Activated naive CD4-positive, alpha-beta T cell treated with anti-CD3 and anti-CD28 coated beads, Interleukin-2, amount 50 U/mL, for 16 hours (primary cell): ENCODE measurements around the gene TRIM38.
"Not testable (repeated sequence)": the region's sequence is repeated elsewhere in the genome, so short reads cannot be mapped to it uniquely, and the experiment has no call there.

Experiments
- DNase-seq: peaks from one replicate; pipeline ENCODE4 v3.0.0-alpha.2; 2020

TRIM38 gene

GRCh38 chr6:26008470-26008869 lies 45.9 kb downstream of the TRIM38 start:
- no peak for DNase-seq

DNA sequence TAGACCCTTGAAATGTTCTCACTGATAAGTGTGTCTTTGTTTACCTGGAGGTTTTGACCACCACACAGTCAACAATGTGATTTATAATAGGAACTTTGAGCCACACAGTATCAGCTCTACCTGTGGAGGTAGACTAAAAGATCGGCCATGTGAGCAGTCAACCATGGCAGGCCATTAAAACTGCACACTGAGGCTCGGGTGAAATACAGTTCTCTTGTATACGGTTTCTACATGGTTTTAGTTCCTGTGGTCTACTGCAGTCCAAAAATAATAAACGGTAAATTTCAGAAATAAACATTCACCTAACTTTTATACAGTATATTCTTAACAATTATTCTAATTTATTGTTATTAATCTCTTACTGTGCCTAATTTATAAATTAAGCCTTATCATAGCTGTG lies 47.2 kb downstream of the TRIM38 start:
- no peak for DNase-seq

GRCh38 chr6:26012061-26012460 lies 49.5 kb downstream of the TRIM38 start:
- no peak for DNase-seq

GRCh38 chr6:26014386-26014785 lies 51.8 kb downstream of the TRIM38 start:
- not testable (repeated sequence) for DNase-seq

DNA sequence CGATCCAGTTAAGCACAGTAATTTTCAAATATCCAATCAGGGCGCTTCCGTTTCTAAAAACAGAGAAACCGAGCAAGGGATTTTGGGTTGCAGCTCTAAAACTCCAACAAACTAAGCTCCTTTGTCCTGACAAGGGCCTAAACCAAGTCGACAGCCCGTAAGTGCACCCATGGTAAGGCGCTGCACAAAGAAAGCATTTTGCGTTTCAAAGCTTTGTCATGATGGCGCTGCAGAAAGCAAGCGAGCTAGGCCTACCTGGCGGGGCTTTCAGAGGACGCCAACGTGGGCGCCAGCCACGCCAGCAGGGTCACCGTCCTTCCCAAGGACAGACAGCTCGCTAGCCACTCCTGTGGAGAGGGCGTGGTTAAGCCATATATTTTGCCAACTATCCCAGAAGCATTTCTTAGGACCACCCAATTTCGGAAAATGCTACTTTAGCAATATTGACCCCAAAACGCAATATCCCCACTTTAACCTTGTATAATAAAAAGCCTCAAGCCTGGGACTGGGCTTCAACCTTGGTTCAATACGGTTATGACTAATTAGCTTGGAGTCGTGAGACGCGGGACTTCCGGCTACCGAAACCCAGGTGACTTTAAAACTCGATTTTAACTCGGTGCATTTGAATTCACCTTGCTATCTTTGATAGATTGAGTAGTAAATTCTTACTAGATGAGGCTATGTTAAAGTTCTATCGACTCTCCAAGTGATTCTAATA lies 53.8 kb downstream of the TRIM38 start:
- DNase-seq = no peak

- no peak for DNase-seq
Measured at GRCh38 chr6:26016963-26017631, 54.5 kb downstream of the TRIM38 start.

DNA sequence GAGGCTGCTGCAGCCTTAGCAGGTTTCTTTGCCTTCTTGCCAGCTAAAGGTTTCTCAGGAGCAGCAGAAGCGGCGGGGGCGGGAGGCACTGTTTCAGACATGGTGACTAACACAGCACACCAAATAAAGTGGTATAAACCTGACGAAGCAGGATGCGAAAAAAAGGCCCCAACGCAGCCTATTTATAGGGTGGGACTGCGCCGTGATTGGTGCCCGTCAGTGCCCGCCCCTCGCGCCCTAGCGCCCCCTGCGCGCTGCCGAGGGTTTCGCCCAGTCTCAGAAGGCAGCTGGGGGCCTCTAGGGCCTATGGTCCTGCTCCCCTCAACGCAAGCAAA lies 55.0 kb downstream of the TRIM38 start:
- peak; percentile 84 for DNase-seq

DNA sequence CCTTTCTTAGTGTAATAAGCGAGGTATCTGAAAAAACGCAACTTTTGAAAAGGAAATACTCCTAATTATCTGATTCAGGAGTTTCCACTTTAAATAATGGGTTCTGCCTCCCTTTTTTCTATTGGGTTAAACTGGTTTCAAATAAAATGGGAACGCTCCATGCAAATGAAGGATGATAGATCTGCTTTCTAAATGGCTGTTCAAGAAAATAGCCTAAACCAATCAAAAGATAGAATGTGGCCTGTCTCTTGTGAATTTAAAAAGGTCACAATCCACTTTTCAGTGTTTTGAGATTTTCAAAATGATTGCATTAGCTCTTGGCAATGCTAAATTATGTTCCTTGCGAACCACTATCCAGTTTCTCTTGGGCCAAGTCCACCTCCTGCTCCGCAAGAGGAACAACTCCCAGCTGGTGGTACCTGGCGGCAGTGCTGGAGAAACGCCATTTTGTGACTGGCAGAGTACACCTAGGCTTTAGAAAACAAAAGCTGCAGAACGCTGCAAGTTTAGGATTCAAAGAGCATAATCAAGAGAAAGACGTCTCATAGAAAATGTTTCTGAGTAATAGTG lies 56.7 kb downstream of the TRIM38 start:
- DNase-seq = no peak

DNA sequence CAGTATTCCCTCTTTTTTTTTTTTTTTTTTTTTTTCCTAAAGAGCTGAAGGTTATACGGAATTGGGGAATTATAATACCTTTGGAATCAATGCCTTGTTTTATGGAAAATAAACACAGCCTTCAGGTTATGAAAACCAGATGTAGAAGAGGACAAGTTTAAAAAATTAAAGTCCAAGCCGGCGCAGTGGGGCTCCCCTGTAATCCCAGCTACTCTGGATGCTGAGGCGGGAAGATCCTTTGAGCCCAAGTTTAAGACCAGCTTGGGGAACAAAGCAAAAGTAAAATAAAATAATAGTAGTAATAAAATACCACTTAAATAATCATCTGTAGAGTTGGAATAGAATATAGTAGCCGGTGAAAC lies 57.3 kb downstream of the TRIM38 start:
- no peak for DNase-seq

DNA sequence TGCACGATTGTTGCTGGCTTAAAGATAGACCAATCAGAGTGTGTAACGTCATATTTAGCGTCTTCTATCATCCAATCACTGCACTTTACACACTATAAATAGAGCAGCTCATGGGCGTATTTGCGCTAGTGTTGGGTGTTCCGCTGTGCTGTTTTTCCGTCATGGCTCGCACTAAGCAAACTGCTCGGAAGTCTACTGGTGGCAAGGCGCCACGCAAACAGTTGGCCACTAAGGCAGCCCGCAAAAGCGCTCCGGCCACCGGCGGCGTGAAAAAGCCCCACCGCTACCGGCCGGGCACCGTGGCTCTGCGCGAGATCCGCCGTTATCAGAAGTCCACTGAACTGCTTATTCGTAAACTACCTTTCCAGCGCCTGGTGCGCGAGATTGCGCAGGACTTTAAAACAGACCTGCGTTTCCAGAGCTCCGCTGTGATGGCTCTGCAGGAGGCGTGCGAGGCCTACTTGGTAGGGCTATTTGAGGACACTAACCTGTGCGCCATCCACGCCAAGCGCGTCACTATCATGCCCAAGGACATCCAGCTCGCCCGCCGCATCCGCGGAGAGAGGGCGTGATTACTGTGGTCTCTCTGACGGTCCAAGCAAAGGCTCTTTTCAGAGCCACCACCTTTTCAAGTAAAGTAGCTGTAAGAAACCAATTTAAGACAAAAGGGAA lies 57.9 kb downstream of the TRIM38 start:
- DNase-seq = peak; percentile 66

DNA sequence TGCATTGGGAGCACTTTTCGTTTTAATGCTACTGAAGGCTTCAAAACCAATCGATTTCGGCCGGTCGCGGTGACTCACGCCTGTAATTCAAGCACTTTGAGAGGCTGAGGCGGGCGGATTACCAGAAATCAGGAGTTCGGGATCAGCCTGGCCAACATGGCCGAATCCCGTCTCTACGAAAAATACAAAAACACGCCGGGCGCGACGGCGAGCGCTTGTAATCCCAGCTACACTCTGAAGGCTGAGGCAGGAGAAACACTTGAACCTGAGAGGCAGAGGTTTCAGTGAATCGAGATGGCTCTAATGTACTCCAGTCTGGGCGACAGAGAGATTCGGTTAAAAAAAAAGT lies 58.4 kb downstream of the TRIM38 start:
- DNase-seq = peak; percentile 52

- DNase-seq = peak; percentile 77
Measured at GRCh38 chr6:26021350-26022131, 58.9 kb downstream of the TRIM38 start.

GRCh38 chr6:26022132-26022472 lies 59.5 kb downstream of the TRIM38 start:
- peak; percentile 26 for DNase-seq

DNA sequence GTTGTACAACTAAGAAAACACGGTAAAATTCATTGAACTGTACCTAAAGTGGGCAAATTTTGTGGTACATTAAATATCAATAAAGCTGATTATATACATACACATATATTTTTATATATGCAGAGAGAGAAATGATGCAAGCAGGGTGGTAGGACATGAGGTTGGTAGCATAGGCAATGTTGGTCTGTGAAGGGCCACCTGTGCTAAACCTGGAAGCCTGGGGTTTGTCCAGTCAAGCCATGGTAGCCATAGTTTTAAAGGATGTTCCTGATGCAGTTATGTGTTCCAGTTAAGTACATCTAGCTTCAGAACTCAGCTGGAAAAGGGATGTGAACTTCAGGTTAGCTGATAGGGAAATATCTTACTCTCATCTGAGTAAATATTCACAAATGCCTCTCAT lies 60.1 kb downstream of the TRIM38 start:
- no peak for DNase-seq

DNA sequence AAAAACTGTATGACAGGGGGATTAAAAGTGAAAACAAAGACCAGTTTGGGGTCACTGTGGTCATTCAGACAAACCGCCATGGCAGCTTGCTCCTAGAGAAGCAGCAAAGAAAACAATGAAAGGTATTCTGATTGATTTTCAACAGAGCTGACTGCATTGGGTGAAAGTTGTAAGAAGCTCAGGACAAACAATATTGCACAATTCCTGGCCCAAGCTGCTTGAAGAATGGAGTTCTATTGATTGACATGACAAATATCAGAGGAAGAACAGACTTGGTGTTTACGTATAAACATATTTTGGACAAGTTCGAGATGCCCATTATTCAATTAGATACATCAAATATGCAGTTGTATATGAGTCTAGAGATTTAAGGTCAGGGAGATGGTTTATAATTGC lies 62.0 kb downstream of the TRIM38 start:
- DNase-seq = no peak

- no peak for DNase-seq
Measured at GRCh38 chr6:26025047-26025893, 62.7 kb downstream of the TRIM38 start.

GRCh38 chr6:26025894-26026832 lies 63.6 kb downstream of the TRIM38 start:
- DNase-seq = peak; percentile 86

- DNase-seq = peak; percentile 87
Measured at GRCh38 chr6:26026833-26027490, 64.4 kb downstream of the TRIM38 start.

- no peak for DNase-seq
Measured at GRCh38 chr6:26027491-26028211, 65.0 kb downstream of the TRIM38 start.

DNA sequence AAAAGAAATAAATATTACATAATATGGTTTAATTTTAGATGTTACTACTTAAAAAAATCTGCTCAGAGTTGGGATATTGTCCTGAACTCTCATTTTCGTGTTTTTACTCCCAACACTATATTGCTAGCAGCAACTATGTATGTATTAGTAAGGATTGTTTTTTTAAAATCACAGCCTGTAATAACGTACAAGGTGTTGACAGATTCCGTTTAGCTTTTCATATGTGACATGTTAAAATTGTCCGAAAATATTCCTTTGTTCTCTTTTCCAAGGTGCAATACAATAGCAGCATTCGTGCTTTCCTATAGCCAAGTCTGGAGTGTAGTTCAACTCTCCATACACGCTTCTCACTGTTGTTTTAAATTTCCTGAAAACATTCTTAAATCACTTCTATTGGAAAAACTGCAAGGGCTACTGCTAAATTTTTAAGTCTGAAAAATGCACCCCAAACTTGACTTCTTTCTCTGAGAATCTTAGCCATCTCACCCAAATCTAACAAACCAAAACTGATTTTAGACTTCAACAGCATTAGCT lies 65.7 kb downstream of the TRIM38 start:
- DNase-seq = no peak
